GM23338 (cell line): ENCODE data around the gene ADGRB2. TPM values are rescaled to one million over a fixed set of nuclear protein-coding genes. Genes with fewer than 3 reads are reported as not detected.

Source experiments
- ATAC-seq: fragments of 200-7000 bp; cut with Tn5 transposase; 3 replicates; pipeline ENCODE4 v1.9.1; 2020
- DNase-seq: peaks from one replicate; pipeline ENCODE4 v3.0.0-alpha.2; 2015; ENCODE audit warnings: low spot score
- H2AFZ ChIP-seq: fragments of 200-600 bp; sonication (generic); 2 replicates; pipeline ENCODE4 v1.8.0; 2016; ENCODE audit warnings: antibody characterized with exemption, mild to moderate bottlenecking, moderate library complexity
- H3F3A ChIP-seq: fragments of 200-600 bp; sonication (generic); replicated peaks from 2 replicates; pipeline ENCODE4 v1.8.0; 2017; ENCODE audit warnings: antibody characterized with exemption, mixed run types, low read depth
- H3K27ac ChIP-seq: fragments of 200-600 bp; sonication (generic); 2 replicates; pipeline ENCODE4 v1.6.1; 2016; ENCODE audit warnings: low read depth
- H3K27me3 ChIP-seq: fragments of 200-600 bp; sonication (generic); 2 replicates; pipeline ENCODE4 v1.8.0; 2016; ENCODE audit warnings: mild to moderate bottlenecking, mixed run types, moderate library complexity; ENCODE audit not compliant: insufficient read depth
- H3K36me3 ChIP-seq: fragments of 200-600 bp; sonication (generic); 2 replicates; pipeline ENCODE4 v1.8.0; 2016; ENCODE audit warnings: mild to moderate bottlenecking; ENCODE audit not compliant: insufficient read depth
- H3K4me1 ChIP-seq: fragments of 200-600 bp; sonication (generic); 2 replicates; pipeline ENCODE4 v1.8.0; 2016; ENCODE audit warnings: mild to moderate bottlenecking, moderate library complexity; ENCODE audit not compliant: insufficient read depth
- H3K4me2 ChIP-seq: fragments of 200-600 bp; sonication (generic); 2 replicates; pipeline ENCODE4 v1.7.1; 2017; ENCODE audit warnings: mixed run types
- H3K4me3 ChIP-seq: fragments of 200-600 bp; sonication (generic); 2 replicates; pipeline ENCODE4 v1.6.1; 2016; ENCODE audit warnings: mixed run types
- H3K79me2 ChIP-seq: fragments of 200-600 bp; sonication (generic); replicated peaks from 2 replicates; pipeline ENCODE4 v1.8.0; 2017; ENCODE audit warnings: mild to moderate bottlenecking; ENCODE audit not compliant: insufficient read depth
- H3K9me2 ChIP-seq: fragments of 200-600 bp; sonication (generic); 2 replicates; pipeline ENCODE4 v1.8.0; 2017; ENCODE audit not compliant: insufficient read depth
- H4K20me1 ChIP-seq: fragments of 200-600 bp; sonication (generic); replicated peaks from 2 replicates; pipeline ENCODE4 v1.8.0; 2017; ENCODE audit warnings: mild to moderate bottlenecking; ENCODE audit not compliant: insufficient read depth
- H3K27ac Mint-ChIP-seq: 2 replicates; pipeline ENCODE4 v1.8.0; 2020; ENCODE audit warnings: inconsistent platforms, mild to moderate bottlenecking, moderate library complexity, mixed read lengths
- H3K27me3 Mint-ChIP-seq: 3 replicates; pipeline ENCODE4 v1.8.0; 2022; ENCODE audit warnings: low read depth, mild to moderate bottlenecking, moderate library complexity, mixed read lengths, inconsistent platforms; ENCODE audit not compliant: insufficient read depth, poor library complexity
- H3K36me3 Mint-ChIP-seq: 3 replicates; pipeline ENCODE4 v1.8.0; 2021; ENCODE audit warnings: low read depth, mild to moderate bottlenecking, inconsistent platforms, moderate library complexity, mixed read lengths
- H3K4me1 Mint-ChIP-seq: 3 replicates; pipeline ENCODE4 v1.8.0; 2020; ENCODE audit warnings: mild to moderate bottlenecking, inconsistent platforms, mixed read lengths
- H3K4me3 Mint-ChIP-seq: 3 replicates; pipeline ENCODE4 v1.8.0; 2021; ENCODE audit warnings: moderate library complexity, mild to moderate bottlenecking, inconsistent platforms, mixed read lengths
- H3K9me3 Mint-ChIP-seq: 3 replicates; pipeline ENCODE4 v1.8.0; 2020; ENCODE audit warnings: moderate library complexity, mild to moderate bottlenecking, inconsistent platforms, mixed read lengths
- CREB1 ChIP-seq: fragments of 250-450 bp; sonication (Bioruptor Pico); IDR thresholded peaks from 2 replicates; pipeline ENCODE4 v1.5.0; 2020; ENCODE audit warnings: low read depth, mild to moderate bottlenecking, moderate library complexity
- ETS1 ChIP-seq: IDR thresholded peaks from 2 replicates; pipeline ENCODE4 v1.6.1; 2016; ENCODE audit warnings: antibody characterized with exemption
- EZH2phosphoT487 ChIP-seq: fragments of 200-600 bp; sonication (generic); IDR thresholded peaks from one replicate; pipeline ENCODE4 v1.8.1; 2018; ENCODE audit warnings: antibody characterized with exemption; ENCODE audit not compliant: unreplicated experiment
- JUNB ChIP-seq: IDR thresholded peaks from one replicate; pipeline ENCODE4 v1.6.1; 2016; ENCODE audit warnings: antibody characterized with exemption; ENCODE audit not compliant: unreplicated experiment
- NANOG ChIP-seq: IDR thresholded peaks from 2 replicates; pipeline ENCODE4 v1.6.1; 2016; ENCODE audit warnings: antibody characterized with exemption, borderline replicate concordance
- POLR2AphosphoS5 ChIP-seq: IDR thresholded peaks from 2 replicates; pipeline ENCODE4 v1.6.1; 2016; ENCODE audit warnings: antibody characterized with exemption, low read depth
- REST ChIP-seq: IDR thresholded peaks from one replicate; pipeline ENCODE4 v1.6.1; 2018; ENCODE audit warnings: antibody characterized with exemption; ENCODE audit not compliant: unreplicated experiment
- STAT1 ChIP-seq: IDR thresholded peaks from one replicate; pipeline ENCODE4 v1.6.1; 2016; ENCODE audit warnings: antibody characterized with exemption; ENCODE audit not compliant: unreplicated experiment
- ZNF114 ChIP-seq: fragments of 250-450 bp; sonication (Bioruptor Pico); IDR thresholded peaks from 2 replicates; pipeline ENCODE4 v1.5.0; 2020; ENCODE audit warnings: mild to moderate bottlenecking, moderate library complexity
- ZNF331 ChIP-seq: fragments of 250-450 bp; sonication (Bioruptor Pico); IDR thresholded peaks from 2 replicates; pipeline ENCODE4 v1.5.0; 2020; ENCODE audit warnings: low read depth, mild to moderate bottlenecking, moderate library complexity
- polyA plus RNA-seq: library from polyadenylated mRNA; unstranded; fragments of >200 nt; fragmentation: Nextera tagmentation; extraction: Ambion mirVana; gene quantifications from 2 replicates; pipeline ENCODE4 v1.2.1, GENCODE V29; 2016
- total RNA-seq: library from RNA; depleted of rRNA; stranded (reverse); fragments of >200 nt; shearing (Covaris generic); gene quantifications from 2 replicates; pipeline ENCODE4 v1.2.3, GENCODE V29; 2014
- TF ChIP-seq, protein P1 (sequence below): fragments of 250-450 bp; sonication (Bioruptor Pico); IDR thresholded peaks from 2 replicates; pipeline ENCODE4 v1.5.0; 2020; ENCODE audit warnings: mild to moderate bottlenecking, moderate library complexity

ADGRB2 gene
- total and polyA plus RNA-seq, 2 experiments from 2014 or later = 8.0 to 27.8 TPM

DNA sequence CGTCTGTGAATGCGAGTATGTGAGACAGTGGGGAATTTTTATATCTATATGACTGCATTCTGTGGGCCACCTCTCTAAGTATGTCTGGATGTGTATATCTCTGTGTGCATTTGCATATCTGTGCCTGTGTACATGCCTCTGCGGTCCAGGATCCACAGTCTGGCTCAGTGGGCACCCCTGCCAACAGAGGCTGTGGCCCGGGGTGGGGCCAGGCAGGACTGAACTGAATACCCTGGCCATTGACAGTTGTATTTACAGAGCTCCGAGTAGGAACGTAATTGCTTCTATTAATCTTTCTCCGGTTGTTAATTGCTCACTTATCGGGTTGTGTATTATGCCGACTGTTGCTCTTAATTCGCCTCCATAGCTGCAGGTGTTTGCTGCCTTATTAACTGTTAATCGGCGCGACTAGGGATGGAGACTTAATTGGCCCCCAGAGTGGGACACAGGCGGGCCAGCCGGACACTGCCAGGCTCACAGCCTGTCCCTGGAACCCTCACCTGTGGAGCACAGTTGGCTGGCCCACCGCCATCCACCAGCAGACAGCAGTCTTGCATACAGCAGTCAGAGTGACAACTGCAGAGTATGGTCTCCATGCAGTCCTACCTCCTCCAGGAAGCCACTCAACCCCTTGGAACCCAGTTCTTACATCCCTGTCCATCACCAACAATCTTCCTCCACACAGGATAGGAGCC is 22.4 kb upstream of the ADGRB2 start (continued):
- TF ChIP-seq ETS1 (no peak), CREB1 (CRISPR knock-in tag) (no peak), JUNB (no peak), ZNF114 (CRISPR knock-in tag) (no peak), ZNF331 (CRISPR knock-in tag) (no peak), EZH2phosphoT487 (no peak)

DNA sequence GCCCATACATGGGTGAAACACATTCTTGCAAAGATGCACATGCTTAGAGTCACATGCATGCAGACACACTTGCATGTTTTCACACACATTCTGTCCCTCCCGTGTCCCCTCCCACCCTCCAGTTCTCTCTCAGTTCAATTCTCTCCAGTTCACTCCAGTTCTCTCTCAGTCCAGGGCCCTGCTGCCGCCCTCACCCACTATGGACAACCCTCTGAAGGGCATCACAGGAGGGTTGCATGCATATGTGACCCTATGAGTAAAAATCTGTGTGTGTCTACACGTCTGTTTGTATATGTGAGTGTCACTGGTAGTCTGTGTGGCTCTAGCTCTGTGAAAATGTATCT is 21.8 kb upstream of the ADGRB2 start:
- Histone ChIP-seq H2AFZ (no peak overlapping the region), H3K27me3 (no peaks in the 10 kb centered on the region), H4K20me1 (no peaks in the 10 kb centered on the region), H3K27ac (no peak overlapping the region), H3K36me3 (no peaks in the 10 kb centered on the region), H3K4me3 (no peak overlapping the region), H3F3A (0 out of 2 replicates have a peak, but pooled peaks cover 15% of the 10 kb centered on the region), H3K4me2 (no peak overlapping the region), H3K4me1 (peaks cover 23% of the 10 kb centered on the region), H3K9me2 (no peaks in the 10 kb centered on the region), H3K79me2 (no peaks in the 10 kb centered on the region)
- no peak for ATAC-seq
- Mint-ChIP-seq H3K36me3 (no peaks in the 10 kb centered on the region), H3K9me3 (no peaks in the 10 kb centered on the region), H3K4me3 (no peak overlapping the region; the same call in 2 of the 3 replicates), H3K27ac (no peak overlapping the region), H3K27me3 (peaks cover 24% of the 10 kb centered on the region), H3K4me1 (peaks cover 28% of the 10 kb centered on the region)
- no peak for DNase-seq
- no peak for TF ChIP-seq ZNF331 (CRISPR knock-in tag)
- TF ChIP-seq ETS1 = no peak
- no peak for TF ChIP-seq CREB1 (CRISPR knock-in tag)
- no peak for TF ChIP-seq STAT1
- TF ChIP-seq, protein P1, sequence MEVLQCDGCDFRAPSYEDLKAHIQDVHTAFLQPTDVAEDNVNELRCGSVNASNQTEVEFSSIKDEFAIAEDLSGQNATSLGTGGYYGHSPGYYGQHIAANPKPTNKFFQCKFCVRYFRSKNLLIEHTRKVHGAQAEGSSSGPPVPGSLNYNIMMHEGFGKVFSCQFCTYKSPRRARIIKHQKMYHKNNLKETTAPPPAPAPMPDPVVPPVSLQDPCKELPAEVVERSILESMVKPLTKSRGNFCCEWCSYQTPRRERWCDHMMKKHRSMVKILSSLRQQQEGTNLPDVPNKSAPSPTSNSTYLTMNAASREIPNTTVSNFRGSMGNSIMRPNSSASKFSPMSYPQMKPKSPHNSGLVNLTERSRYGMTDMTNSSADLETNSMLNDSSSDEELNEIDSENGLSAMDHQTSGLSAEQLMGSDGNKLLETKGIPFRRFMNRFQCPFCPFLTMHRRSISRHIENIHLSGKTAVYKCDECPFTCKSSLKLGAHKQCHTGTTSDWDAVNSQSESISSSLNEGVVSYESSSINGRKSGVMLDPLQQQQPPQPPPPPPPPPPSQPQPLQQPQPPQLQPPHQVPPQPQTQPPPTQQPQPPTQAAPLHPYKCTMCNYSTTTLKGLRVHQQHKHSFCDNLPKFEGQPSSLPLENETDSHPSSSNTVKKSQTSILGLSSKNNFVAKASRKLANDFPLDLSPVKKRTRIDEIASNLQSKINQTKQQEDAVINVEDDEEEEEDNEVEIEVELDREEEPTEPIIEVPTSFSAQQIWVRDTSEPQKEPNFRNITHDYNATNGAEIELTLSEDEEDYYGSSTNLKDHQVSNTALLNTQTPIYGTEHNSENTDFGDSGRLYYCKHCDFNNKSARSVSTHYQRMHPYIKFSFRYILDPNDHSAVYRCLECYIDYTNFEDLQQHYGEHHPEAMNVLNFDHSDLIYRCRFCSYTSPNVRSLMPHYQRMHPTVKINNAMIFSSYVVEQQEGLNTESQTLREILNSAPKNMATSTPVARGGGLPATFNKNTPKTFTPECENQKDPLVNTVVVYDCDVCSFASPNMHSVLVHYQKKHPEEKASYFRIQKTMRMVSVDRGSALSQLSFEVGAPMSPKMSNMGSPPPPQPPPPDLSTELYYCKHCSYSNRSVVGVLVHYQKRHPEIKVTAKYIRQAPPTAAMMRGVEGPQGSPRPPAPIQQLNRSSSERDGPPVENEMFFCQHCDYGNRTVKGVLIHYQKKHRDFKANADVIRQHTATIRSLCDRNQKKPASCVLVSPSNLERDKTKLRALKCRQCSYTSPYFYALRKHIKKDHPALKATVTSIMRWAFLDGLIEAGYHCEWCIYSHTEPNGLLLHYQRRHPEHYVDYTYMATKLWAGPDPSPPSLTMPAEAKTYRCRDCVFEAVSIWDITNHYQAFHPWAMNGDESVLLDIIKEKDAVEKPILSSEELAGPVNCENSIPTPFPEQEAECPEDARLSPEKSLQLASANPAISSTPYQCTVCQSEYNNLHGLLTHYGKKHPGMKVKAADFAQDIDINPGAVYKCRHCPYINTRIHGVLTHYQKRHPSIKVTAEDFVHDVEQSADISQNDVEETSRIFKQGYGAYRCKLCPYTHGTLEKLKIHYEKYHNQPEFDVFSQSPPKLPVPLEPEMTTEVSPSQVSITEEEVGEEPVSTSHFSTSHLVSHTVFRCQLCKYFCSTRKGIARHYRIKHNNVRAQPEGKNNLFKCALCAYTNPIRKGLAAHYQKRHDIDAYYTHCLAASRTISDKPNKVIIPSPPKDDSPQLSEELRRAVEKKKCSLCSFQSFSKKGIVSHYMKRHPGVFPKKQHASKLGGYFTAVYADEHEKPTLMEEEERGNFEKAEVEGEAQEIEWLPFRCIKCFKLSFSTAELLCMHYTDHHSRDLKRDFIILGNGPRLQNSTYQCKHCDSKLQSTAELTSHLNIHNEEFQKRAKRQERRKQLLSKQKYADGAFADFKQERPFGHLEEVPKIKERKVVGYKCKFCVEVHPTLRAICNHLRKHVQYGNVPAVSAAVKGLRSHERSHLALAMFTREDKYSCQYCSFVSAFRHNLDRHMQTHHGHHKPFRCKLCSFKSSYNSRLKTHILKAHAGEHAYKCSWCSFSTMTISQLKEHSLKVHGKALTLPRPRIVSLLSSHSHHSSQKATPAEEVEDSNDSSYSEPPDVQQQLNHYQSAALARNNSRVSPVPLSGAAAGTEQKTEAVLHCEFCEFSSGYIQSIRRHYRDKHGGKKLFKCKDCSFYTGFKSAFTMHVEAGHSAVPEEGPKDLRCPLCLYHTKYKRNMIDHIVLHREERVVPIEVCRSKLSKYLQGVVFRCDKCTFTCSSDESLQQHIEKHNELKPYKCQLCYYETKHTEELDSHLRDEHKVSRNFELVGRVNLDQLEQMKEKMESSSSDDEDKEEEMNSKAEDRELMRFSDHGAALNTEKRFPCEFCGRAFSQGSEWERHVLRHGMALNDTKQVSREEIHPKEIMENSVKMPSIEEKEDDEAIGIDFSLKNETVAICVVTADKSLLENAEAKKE = no peak
- no peak for TF ChIP-seq NANOG
- TF ChIP-seq EZH2phosphoT487 = no peak
- no peak for TF ChIP-seq ZNF114 (CRISPR knock-in tag)
- TF ChIP-seq REST = no peak
- no peak for TF ChIP-seq POLR2AphosphoS5
